H1 (cell line): ENCODE measurements around the gene MAN2A1. TPM values are rescaled to one million over a fixed set of nuclear protein-coding genes. Genes with fewer than 3 reads are reported as not detected.

Source experiments
- CHD1 ChIP-seq: IDR thresholded peaks from 2 replicates; pipeline ENCODE4 v1.6.1; 2012; ENCODE audit warnings: low read depth, low read length, improper control_type of control experiment
- JUND ChIP-seq: IDR thresholded peaks from 2 replicates; pipeline ENCODE4 v1.6.1; 2011; ENCODE audit warnings: mild to moderate bottlenecking, improper control_type of control experiment, low read length
- NRF1 ChIP-seq: IDR thresholded peaks from 2 replicates; pipeline ENCODE4 v1.6.1; 2011; ENCODE audit warnings: mild to moderate bottlenecking, low read depth, low read length, improper control_type of control experiment
- TAF1 ChIP-seq: IDR thresholded peaks from 2 replicates; pipeline ENCODE4 v1.6.1; 2011; ENCODE audit warnings: mild to moderate bottlenecking, low read depth, low read length
- ZNF274 ChIP-seq: IDR thresholded peaks from 2 replicates; pipeline ENCODE4 v1.7.0; 2012; ENCODE audit warnings: low read length, borderline replicate concordance; ENCODE audit errors: extremely low read depth
- polyA plus RNA-seq, 7 experiments: library from polyadenylated mRNA; depleted of rRNA in 3 of 7; stranded (reverse) in 5 of 7; unstranded in 2 of 7; fragments of >200 nt in 5 of 7; fragments of 200-250 nt in 2 of 7; gene quantifications; 1 replicate in 5 of 7; 2 replicates in 1 of 7; 4 replicates in 1 of 7; pipeline versions ENCODE4 v1.2.1 to v1.2.3, GENCODE V29; 2011 to 2013; ENCODE audit warnings: missing spikeins in 2 of 7, mixed read lengths in 2 of 7
- total RNA-seq: library from RNA; stranded (reverse); fragmentation: NEBNext Ultra II Directional; extraction: Animal tissue kit (Norgen Biotek cat#: 25700); gene quantifications from 2 replicates; pipeline ENCODE4 v1.2.1, GENCODE V29; 2021
- TF ChIP-seq, protein P1 (sequence below): IDR thresholded peaks from 2 replicates; pipeline ENCODE4 v1.6.1; 2012; ENCODE audit warnings: inconsistent platforms

Gene MAN2A1
- total and polyA plus RNA-seq, 2 of the 8 experiments (the other 6 are each of a cell fraction or from before 2014, with no cell fraction given): 29.1 to 102 TPM

DNA sequence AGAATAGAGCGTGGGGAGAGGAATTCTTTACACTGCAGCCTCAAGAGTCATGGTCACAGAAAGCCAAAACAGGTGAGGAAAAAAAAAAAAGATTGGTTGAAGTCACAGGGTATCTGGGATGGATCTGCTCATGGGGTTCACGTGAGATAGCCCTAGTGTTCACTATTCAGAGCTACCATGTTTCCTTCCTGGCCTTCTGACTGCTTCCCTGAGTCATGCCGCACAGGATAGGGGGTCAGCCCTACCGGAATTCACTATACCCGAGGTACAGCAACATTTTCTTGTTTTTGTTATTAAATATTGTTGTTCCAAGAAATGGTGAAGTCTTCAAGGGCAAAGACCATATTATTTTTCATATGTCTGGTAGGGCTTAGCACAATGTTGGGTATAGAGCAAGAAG lies 21.5 kb upstream of the MAN2A1 start (continued):
- TF ChIP-seq JUND (no peak), CHD1 (no peak), NRF1 (no peak), ZNF274 (no peak), TAF1 (no peak)
- TF ChIP-seq, protein P1, sequence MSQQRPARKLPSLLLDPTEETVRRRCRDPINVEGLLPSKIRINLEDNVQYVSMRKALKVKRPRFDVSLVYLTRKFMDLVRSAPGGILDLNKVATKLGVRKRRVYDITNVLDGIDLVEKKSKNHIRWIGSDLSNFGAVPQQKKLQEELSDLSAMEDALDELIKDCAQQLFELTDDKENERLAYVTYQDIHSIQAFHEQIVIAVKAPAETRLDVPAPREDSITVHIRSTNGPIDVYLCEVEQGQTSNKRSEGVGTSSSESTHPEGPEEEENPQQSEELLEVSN: no peak
